Measurements from ENCODE around the gene PRR20B.
"Not testable (repeated sequence)": the region's sequence is repeated elsewhere in the genome, so short reads cannot be mapped to it uniquely, and the experiment has no call there.

PRR20B gene

DNA sequence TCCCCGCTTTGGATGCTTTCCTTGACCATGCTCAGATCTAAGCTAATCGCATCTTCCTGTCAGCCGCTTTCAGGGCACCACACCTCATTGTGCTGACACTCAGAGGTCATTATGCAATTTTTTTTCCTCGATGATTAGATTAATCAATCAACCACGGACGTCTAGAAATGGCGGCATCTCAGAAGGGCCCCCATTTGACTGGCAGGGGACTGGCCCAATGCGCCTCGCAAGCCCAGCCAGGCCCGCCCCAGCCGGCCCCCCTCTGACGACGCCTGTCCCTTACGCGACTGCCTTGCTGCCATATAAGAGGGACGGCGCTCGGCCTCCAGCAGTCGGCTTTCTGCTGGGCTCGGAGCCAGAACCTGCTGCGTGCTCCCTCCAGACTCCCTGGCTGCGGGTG lies at the start of gene PRR20B:
PRR20B (plus strand) TSS at position 301 of the 400 bp plus-strand sequence. CDS start 387 bp downstream, outside the sequence.
- FAIRE-seq = not testable (repeated sequence)

DNA sequence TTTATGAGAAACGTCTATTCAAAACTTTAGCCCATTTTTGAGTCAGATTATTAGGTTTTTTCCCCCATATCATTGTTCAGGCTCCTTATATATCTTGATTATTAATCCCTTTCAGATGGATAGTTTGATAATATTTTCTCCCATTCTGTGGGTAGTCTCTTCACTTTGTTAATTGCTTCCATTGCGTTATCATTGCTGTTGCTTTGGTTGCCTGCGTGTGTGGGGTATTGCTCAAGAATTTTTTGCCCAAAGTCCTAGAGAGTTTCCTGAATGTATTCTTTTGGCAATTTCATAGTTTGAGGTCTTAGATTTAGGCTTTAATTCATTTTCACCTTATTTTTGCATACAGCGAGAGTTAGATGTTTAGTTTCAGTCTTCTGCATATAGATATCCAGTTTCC lies 32.3 kb upstream of the PRR20B start:
- no peak for FAIRE-seq

DNA sequence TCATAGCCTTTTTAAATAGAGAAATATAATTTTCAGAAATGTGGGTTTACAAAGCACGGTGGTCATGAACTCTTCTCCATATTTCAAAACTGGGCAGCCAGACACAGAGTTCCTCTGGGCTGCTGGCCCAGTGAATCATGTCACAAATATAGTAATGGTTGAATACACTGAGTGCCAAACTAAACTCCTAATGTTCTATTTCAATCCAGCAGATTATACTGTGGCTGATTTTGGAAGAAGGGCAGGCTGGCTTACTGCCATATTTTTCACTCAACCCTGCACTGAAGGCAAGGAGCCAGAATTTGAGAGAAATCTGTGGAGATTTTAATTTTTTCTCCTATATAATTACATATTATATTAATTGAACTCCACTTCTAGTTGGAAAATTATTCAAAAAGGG lies 23.6 kb upstream of the PRR20B start:
- no peak for FAIRE-seq

DNA sequence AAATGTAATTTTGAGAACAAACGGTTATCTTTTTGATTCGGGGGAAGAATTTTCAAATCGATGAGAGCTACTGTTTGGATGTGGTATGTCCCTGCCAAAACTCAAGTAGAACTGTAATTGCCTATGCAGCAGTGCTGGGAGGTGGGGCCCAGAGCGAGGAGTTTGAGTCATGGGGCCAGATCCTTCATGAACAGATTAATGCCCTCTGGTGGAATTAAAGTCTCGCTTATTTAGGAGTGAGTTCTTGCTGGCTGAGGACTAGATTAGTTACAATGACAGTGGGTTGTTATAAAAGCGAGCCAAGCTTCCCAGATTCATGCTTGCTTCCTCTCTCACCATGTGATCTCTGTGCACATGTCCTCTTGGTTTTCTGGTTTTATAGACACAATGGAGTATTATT lies 18.4 kb upstream of the PRR20B start:
- FAIRE-seq = no peak

DNA sequence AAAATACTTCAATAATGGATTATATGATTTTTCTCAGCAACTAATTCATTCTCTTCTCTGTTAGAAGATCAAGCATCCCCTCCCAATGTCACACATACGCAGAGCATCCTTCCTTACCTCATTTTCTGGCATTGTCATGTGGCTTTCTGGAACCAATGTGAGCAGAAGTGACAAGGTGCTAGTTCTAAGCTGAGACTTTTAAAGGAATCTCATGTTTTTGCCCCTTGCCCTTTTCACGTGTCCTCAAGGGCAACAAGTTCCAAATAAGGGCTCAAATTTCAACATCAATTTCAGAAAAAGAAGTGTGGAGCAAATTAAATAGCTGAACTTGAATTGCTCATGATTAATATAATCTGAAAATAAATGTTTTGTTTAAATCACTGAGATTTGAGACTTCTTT lies 11.2 kb upstream of the PRR20B start:
- no peak for FAIRE-seq

DNA sequence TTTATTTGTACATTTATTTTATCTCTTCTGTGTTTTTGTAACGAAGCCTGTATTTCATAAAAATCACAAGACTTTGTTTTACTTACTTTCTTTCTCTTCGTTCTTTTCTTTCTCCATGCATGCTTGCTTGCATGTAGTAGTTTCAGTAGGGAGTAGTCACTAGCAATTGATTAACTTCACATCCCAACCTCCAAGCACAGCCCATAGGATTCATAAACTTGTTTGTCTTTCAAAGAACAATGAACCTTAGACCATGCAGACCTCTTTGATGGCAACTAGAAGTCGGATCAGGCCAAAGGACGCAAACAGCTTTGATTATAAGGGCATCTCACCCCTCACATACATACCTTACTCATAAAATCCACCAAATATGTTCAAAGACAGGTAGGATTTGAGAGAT lies 9.7 kb upstream of the PRR20B start:
- no peak for FAIRE-seq

DNA sequence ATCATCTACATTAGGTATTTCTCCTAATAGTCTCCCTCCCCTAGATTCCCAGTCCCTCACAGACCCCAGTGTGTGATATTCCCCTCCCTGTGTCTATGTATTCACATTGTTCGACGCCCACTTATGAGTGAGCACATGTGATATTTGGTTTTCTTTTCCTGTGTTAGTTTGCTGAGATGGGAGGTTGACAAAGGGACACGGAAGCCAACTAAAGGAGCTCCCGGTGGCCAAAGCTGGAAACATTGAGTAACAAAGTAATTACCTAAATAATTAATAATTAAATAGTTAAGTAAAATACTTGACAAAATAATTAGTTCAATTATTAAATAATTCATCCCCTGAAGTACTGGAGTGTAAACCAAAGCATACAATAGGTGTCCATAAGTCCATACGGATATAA lies 8.3 kb upstream of the PRR20B start:
- FAIRE-seq = no peak

DNA sequence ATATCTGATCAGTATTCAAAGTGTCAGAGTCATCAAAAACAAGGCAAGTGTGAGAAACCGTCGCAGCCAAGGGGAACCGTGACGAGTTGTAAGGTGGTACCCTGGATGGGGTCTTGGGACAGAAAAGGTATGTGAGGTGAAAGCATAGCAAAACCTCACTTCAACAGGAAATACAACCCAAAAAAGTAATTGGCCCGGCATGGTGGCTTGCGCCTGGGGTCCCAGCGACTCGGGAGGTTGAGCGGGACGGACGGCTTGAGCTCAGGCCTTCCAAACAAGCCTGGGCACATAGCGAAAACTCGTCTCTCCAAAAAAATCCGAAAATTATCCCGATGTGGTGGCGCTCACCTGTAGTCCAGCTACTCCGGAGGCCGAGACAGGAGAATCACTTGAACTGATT lies 7.5 kb upstream of the PRR20B start:
- FAIRE-seq = not testable (repeated sequence)

DNA sequence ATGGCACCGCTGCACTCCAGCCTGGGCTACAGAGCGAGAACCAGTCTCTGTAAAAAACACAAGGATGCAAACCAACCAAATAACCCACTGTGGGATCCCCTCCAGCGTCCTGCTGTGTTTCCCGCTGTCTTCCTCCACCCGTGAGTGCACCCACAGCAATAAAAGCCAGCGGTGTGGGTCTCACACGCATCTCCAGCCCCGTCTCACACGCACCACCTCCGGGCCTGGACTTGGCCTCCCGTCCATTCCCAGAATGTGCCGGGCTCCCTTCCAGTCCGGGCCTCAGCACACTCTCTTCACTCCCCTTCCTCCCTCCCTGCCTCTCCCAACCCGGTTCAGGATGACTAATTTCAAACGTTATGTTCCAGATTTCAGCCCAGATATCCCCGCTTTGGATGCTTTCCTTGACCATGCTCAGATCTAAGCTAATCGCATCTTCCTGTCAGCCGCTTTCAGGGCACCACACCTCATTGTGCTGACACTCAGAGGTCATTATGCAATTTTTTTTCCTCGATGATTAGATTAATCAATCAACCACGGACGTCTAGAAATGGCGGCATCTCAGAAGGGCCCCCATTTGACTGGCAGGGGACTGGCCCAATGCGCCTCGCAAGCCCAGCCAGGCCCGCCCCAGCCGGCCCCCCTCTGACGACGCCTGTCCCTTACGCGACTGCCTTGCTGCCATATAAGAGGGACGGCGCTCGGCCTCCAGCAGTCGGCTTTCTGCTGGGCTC lies 6.9 kb upstream of the PRR20B start, which contains the start of gene PRR20A:
PRR20A (plus strand) TSS at position 684 of the 734 bp plus-strand sequence. CDS start 387 bp downstream, outside the sequence.
- FAIRE-seq = not testable (repeated sequence)

DNA sequence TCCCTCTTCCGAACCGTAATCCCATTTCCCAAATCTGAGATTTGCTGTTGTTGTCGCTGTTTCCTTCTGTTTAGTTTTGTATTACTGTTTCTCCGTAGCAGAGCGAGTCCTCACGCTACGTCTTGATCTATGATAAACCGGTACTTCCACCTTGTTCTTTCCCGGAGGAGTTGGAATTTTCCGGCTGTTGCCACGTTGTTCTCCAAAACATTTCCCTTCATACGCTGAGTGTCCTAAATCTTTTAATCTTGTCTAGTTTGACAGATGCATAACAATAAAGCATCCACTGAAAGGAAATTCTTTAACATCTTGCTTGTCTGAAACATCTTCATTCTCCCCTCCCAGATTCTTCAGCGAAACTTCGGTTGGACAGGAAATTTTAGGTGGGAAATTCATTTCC lies 818 bp downstream of the PRR20B start:
- FAIRE-seq = not testable (repeated sequence)

DNA sequence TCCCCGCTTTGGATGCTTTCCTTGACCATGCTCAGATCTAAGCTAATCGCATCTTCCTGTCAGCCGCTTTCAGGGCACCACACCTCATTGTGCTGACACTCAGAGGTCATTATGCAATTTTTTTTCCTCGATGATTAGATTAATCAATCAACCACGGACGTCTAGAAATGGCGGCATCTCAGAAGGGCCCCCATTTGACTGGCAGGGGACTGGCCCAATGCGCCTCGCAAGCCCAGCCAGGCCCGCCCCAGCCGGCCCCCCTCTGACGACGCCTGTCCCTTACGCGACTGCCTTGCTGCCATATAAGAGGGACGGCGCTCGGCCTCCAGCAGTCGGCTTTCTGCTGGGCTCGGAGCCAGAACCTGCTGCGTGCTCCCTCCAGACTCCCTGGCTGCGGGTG lies 6.5 kb downstream of the PRR20B start, which contains the start of gene PRR20C:
PRR20C (plus strand) TSS at position 301 of the 400 bp plus-strand sequence. CDS start 387 bp downstream, outside the sequence.
- not testable (repeated sequence) for FAIRE-seq

DNA sequence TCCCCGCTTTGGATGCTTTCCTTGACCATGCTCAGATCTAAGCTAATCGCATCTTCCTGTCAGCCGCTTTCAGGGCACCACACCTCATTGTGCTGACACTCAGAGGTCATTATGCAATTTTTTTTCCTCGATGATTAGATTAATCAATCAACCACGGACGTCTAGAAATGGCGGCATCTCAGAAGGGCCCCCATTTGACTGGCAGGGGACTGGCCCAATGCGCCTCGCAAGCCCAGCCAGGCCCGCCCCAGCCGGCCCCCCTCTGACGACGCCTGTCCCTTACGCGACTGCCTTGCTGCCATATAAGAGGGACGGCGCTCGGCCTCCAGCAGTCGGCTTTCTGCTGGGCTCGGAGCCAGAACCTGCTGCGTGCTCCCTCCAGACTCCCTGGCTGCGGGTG lies 13.0 kb downstream of the PRR20B start, which contains the start of gene PRR20D:
PRR20D (plus strand) TSS at position 301 of the 400 bp plus-strand sequence. CDS start 387 bp downstream, outside the sequence.
- FAIRE-seq = not testable (repeated sequence)

DNA sequence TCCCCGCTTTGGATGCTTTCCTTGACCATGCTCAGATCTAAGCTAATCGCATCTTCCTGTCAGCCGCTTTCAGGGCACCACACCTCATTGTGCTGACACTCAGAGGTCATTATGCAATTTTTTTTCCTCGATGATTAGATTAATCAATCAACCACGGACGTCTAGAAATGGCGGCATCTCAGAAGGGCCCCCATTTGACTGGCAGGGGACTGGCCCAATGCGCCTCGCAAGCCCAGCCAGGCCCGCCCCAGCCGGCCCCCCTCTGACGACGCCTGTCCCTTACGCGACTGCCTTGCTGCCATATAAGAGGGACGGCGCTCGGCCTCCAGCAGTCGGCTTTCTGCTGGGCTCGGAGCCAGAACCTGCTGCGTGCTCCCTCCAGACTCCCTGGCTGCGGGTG lies 19.6 kb downstream of the PRR20B start, which contains the start of gene PRR20E:
PRR20E (plus strand) TSS at position 301 of the 400 bp plus-strand sequence. CDS start 387 bp downstream, outside the sequence.
- FAIRE-seq = not testable (repeated sequence)

DNA sequence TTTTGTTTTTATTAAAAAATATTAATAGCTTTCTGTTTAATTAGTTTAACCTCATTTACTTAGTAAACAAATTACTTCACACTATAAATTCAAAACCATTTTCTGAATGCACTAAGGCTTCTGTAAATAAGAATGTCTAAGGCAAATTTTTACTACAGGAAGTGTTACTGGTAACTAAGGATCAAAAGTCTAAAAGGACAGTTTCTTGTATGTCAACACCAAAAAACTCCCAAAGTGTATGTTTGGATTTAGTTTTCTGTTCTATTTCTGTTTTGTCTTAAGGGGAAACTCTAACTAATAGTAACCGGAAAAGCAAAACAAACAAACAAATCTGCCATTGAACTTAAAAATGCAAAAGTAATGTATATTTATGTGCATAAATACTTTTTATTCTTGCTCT lies 44.4 kb downstream of the PRR20B start:
- no peak for FAIRE-seq

Data from endometrium (tissue), 2 donors.